Measurements from ENCODE around the gene MMADHC.

- no peak for TF ChIP-seq CTCF (IDR thresholded peaks at IDR 0.05; ENCODE audit: poor library complexity)
- no peak for TF ChIP-seq EZH2phosphoT487 (IDR thresholded peaks at IDR 0.05; ENCODE audit: low read depth, severe bottlenecking, unreplicated experiment)
- no peak for TF ChIP-seq EZH2 (IDR thresholded peaks at IDR 0.05; ENCODE audit: borderline replicate concordance)
These were observed 20.9 kb downstream of the MMADHC start for GRCh38 chr2:149566652-149567051.

Data from hepatocyte (in vitro differentiated cells).